Neural cell (in vitro differentiated cells): ENCODE data around the gene NUDT1. TPM values are rescaled to one million over a fixed set of nuclear protein-coding genes. Genes with fewer than 3 reads are reported as not detected.

Experiments
- H2AFZ ChIP-seq: fragments of 200-600, 300-800 bp; sonication (generic), shearing (Covaris generic); 2 replicates; pipeline ENCODE4 v1.6.0; 2014; ENCODE audit warnings: low read depth, mild to moderate bottlenecking, antibody characterized with exemption, low read length, moderate library complexity
- H3F3A ChIP-seq: fragments of 200-600 bp; shearing (Covaris generic); 2 replicates; pipeline ENCODE4 v1.6.1; 2016; ENCODE audit warnings: mild to moderate bottlenecking, moderate library complexity, mixed read lengths, antibody characterized with exemption, low read length; ENCODE audit not compliant: insufficient read depth, poor library complexity, severe bottlenecking
- H3K27ac ChIP-seq: fragments of 200-600, 300-800 bp; sonication (generic), shearing (Covaris generic); 2 replicates; pipeline ENCODE4 v1.5.1; 2014; ENCODE audit warnings: mild to moderate bottlenecking, low read length, moderate library complexity
- H3K27me3 ChIP-seq: fragments of 300-800, 200-600 bp; sonication (generic), shearing (Covaris generic); 2 replicates; pipeline ENCODE4 v1.6.0; 2014; ENCODE audit warnings: mild to moderate bottlenecking, low read depth, low read length, moderate library complexity; ENCODE audit not compliant: insufficient read depth
- H3K36me3 ChIP-seq: fragments of 300-800, 200-600 bp; sonication (generic), shearing (Covaris generic); 2 replicates; pipeline ENCODE4 v1.5.1; 2014; ENCODE audit warnings: mild to moderate bottlenecking, antibody characterized with exemption, low read length, moderate library complexity; ENCODE audit not compliant: insufficient read depth
- H3K4me2 ChIP-seq: fragments of 300-800, 200-600 bp; sonication (generic), shearing (Covaris generic); 2 replicates; pipeline ENCODE4 v1.6.0; 2014; ENCODE audit warnings: mild to moderate bottlenecking, low read length
- H3K4me3 ChIP-seq: fragments of 300-800, 200-600 bp; sonication (generic), shearing (Covaris generic); 2 replicates; pipeline ENCODE4 v1.5.1; 2014; ENCODE audit warnings: mild to moderate bottlenecking, low read length, moderate library complexity
- H3K79me2 ChIP-seq: fragments of 200-600 bp; shearing (Covaris generic); replicated peaks from 2 replicates; pipeline ENCODE4 v1.6.0; 2014; ENCODE audit warnings: mild to moderate bottlenecking, low read length, moderate library complexity; ENCODE audit not compliant: insufficient read depth
- H3K9ac ChIP-seq: fragments of 300-800, 200-600 bp; sonication (generic), shearing (Covaris generic); 2 replicates; pipeline ENCODE4 v1.6.1; 2016; ENCODE audit warnings: mild to moderate bottlenecking, low read length, mixed read lengths
- H3K9me2 ChIP-seq: fragments of 200-600 bp; shearing (Covaris generic); 2 replicates; pipeline ENCODE4 v1.6.1; 2016; ENCODE audit warnings: mild to moderate bottlenecking, low read length, mixed read lengths; ENCODE audit not compliant: insufficient read depth
- H3K9me3 ChIP-seq: fragments of 200-600, 300-800 bp; sonication (generic), shearing (Covaris generic); 2 replicates; pipeline ENCODE4 v1.6.1; 2016; ENCODE audit warnings: mild to moderate bottlenecking, mixed run types, low read length, moderate library complexity, mixed read lengths
- H4K20me1 ChIP-seq: fragments of 200-600 bp; shearing (Covaris generic); 2 replicates; pipeline ENCODE4 v1.6.1; 2016; ENCODE audit warnings: mild to moderate bottlenecking, mixed run types; ENCODE audit not compliant: insufficient read depth
- CTCF ChIP-seq: fragments of 450-650 bp; IDR thresholded peaks from 2 replicates; pipeline ENCODE4 v1.5.1; 2014; ENCODE audit warnings: antibody characterized with exemption, mild to moderate bottlenecking, moderate library complexity; ENCODE audit not compliant: poor library complexity, severe bottlenecking
- EP300 ChIP-seq: fragments of 450-650 bp; conservative IDR thresholded peaks from 2 replicates; pipeline ENCODE4 v1.6.1; 2014; ENCODE audit warnings: antibody characterized with exemption, mild to moderate bottlenecking, moderate library complexity; ENCODE audit not compliant: poor library complexity, severe bottlenecking
- EZH2 ChIP-seq: fragments of 200-600, 300-800 bp; shearing (Covaris generic), sonication (generic); IDR thresholded peaks from 2 replicates; pipeline ENCODE4 v1.6.1; 2014; ENCODE audit warnings: antibody characterized with exemption, low read length, borderline replicate concordance, mild to moderate bottlenecking; ENCODE audit not compliant: insufficient read depth, poor library complexity, severe bottlenecking
- MXI1 ChIP-seq: fragments of 450-650 bp; conservative IDR thresholded peaks from 2 replicates; pipeline ENCODE4 v1.6.1; 2014; ENCODE audit warnings: antibody characterized with exemption, mild to moderate bottlenecking; ENCODE audit not compliant: poor library complexity, severe bottlenecking
- POLR2AphosphoS5 ChIP-seq: IDR thresholded peaks from 2 replicates; pipeline ENCODE4 v1.6.1; 2012
- RAD21 ChIP-seq: fragments of 450-650 bp; conservative IDR thresholded peaks from 2 replicates; pipeline ENCODE4 v1.6.1; 2014; ENCODE audit warnings: antibody characterized with exemption, mild to moderate bottlenecking, moderate library complexity
- REST ChIP-seq: IDR thresholded peaks from 2 replicates; pipeline ENCODE4 v1.6.1; 2012; ENCODE audit warnings: borderline replicate concordance
- SMC3 ChIP-seq: fragments of 450-650 bp; conservative IDR thresholded peaks from 2 replicates; pipeline ENCODE4 v1.6.1; 2014; ENCODE audit warnings: antibody characterized with exemption, mild to moderate bottlenecking, moderate library complexity; ENCODE audit not compliant: poor library complexity
- TAF1 ChIP-seq: IDR thresholded peaks from 2 replicates; pipeline ENCODE4 v1.6.1; 2012; ENCODE audit warnings: low read depth
- polyA plus RNA-seq: library from polyadenylated mRNA; depleted of rRNA; stranded (reverse); fragments of >200 nt; gene quantifications from 2 replicates; pipeline ENCODE4 v1.2.3, GENCODE V29; 2014

Gene NUDT1
- polyA plus RNA-seq, 1 donor from 2014 or later = 67.8 TPM

- Histone ChIP-seq H3K9me2 (no peaks in the 10 kb centered on the region), H3K27ac (no peak overlapping the region), H3K4me2 (no peak overlapping the region), H3K79me2 (no peaks in the 10 kb centered on the region), H2AFZ (no peak overlapping the region), H3F3A (no peaks in the 10 kb centered on the region), H3K36me3 (peaks cover 7% of the 10 kb centered on the region), H3K9me3 (no peaks in the 10 kb centered on the region), H3K27me3 (no peaks in the 10 kb centered on the region), H4K20me1 (no peaks in the 10 kb centered on the region), H3K4me3 (no peak overlapping the region), H3K9ac (no peak overlapping the region)
- TF ChIP-seq RAD21 = no peak
Measured at GRCh38 chr7:2217716-2218443, 24.1 kb upstream of the NUDT1 start.

- Histone ChIP-seq H3K27me3 (no peaks in the 10 kb centered on the region), H3K27ac (no peak overlapping the region), H3K9me3 (no peaks in the 10 kb centered on the region), H3K4me3 (no peak overlapping the region), H2AFZ (no peak overlapping the region), H4K20me1 (no peaks in the 10 kb centered on the region), H3K36me3 (peaks cover 7% of the 10 kb centered on the region), H3F3A (no peaks in the 10 kb centered on the region), H3K9me2 (no peaks in the 10 kb centered on the region), H3K79me2 (no peaks in the 10 kb centered on the region), H3K4me2 (no peak overlapping the region), H3K9ac (no peak overlapping the region)
- TF ChIP-seq TAF1 = no peak
- TF ChIP-seq SMC3 = no peak
- no peak for TF ChIP-seq EP300
- no peak for TF ChIP-seq REST
- no peak for TF ChIP-seq MXI1
- no peak for TF ChIP-seq CTCF
- no peak for TF ChIP-seq EZH2
- TF ChIP-seq POLR2AphosphoS5 = no peak
- no peak for TF ChIP-seq RAD21
Measured at GRCh38 chr7:2218444-2218785, 23.6 kb upstream of the NUDT1 start.

GRCh38 chr7:2219136-2219535 lies 22.9 kb upstream of the NUDT1 start:
- Histone ChIP-seq H4K20me1 (no peaks in the 10 kb centered on the region), H2AFZ (no peak overlapping the region), H3K27me3 (no peaks in the 10 kb centered on the region), H3K79me2 (no peaks in the 10 kb centered on the region), H3K9ac (no peak overlapping the region), H3K36me3 (peaks cover 3% of the 10 kb centered on the region), H3F3A (no peaks in the 10 kb centered on the region), H3K9me3 (no peaks in the 10 kb centered on the region), H3K27ac (no peak overlapping the region), H3K4me3 (no peak overlapping the region), H3K9me2 (no peaks in the 10 kb centered on the region), H3K4me2 (no peak overlapping the region)
- TF ChIP-seq MXI1 (no peak), RAD21 (no peak), CTCF (no peak), TAF1 (no peak), REST (no peak), EZH2 (no peak), EP300 (no peak), SMC3 (no peak), POLR2AphosphoS5 (no peak)
